Neuronal stem cell (in vitro differentiated cells): ENCODE data around the gene ARL2BP.

Source experiments
- DNase-seq: peaks from one replicate; pipeline ENCODE4 v3.0.0-alpha.2; 2013; ENCODE audit warnings: low spot score
- H2AFZ ChIP-seq: one replicate; pipeline ENCODE4 v1.6.1; 2013; ENCODE audit warnings: mild to moderate bottlenecking, low read length, inconsistent platforms
- H2AK5ac ChIP-seq: 2 replicates; pipeline ENCODE4 v1.6.1; 2013; ENCODE audit warnings: low read depth, mild to moderate bottlenecking, inconsistent platforms, low read length, moderate library complexity, mixed read lengths
- H2BK120ac ChIP-seq: 2 replicates; pipeline ENCODE4 v1.6.1; 2013; ENCODE audit warnings: low read depth, mild to moderate bottlenecking, inconsistent platforms, low read length, moderate library complexity, mixed read lengths
- H2BK12ac ChIP-seq: one replicate; pipeline ENCODE4 v1.6.1; 2013; ENCODE audit warnings: low read length, inconsistent platforms
- H2BK15ac ChIP-seq: 2 replicates; pipeline ENCODE4 v1.6.1; 2013; ENCODE audit warnings: mild to moderate bottlenecking, low read length, inconsistent platforms, mixed read lengths
- H2BK5ac ChIP-seq: one replicate; pipeline ENCODE4 v1.6.1; 2013; ENCODE audit warnings: inconsistent platforms, mild to moderate bottlenecking, low read length, moderate library complexity
- H3K14ac ChIP-seq: one replicate; pipeline ENCODE4 v1.6.1; 2013; ENCODE audit warnings: low read length, inconsistent platforms
- H3K18ac ChIP-seq: 2 replicates; pipeline ENCODE4 v1.6.1; 2013; ENCODE audit warnings: low read length, inconsistent platforms
- H3K23ac ChIP-seq: 2 replicates; pipeline ENCODE4 v1.6.1; 2013; ENCODE audit warnings: low read depth, mild to moderate bottlenecking, mixed read lengths, low read length, inconsistent platforms; ENCODE audit not compliant: poor library complexity
- H3K27ac ChIP-seq: replicated peaks from 3 replicates; pipeline ENCODE4 v1.5.1; 2013; ENCODE audit warnings: low read length, inconsistent platforms
- H3K27me3 ChIP-seq, 3 experiments: 2 replicates each; pipeline ENCODE4 v1.6.1; 2013; ENCODE audit warnings: low read length in 3 of 3, mild to moderate bottlenecking in 2 of 3, inconsistent platforms in 1 of 3, low read depth in 1 of 3, mixed read lengths in 1 of 3, moderate library complexity in 1 of 3; ENCODE audit not compliant: control insufficient read depth in 3 of 3, insufficient read depth in 3 of 3
- H3K36me3 ChIP-seq, 2 donors: replicated peaks in 1 of 2; 2 replicates each; pipeline ENCODE4 v1.6.1; 2013; ENCODE audit warnings: low read length in 2 of 2; ENCODE audit not compliant: control insufficient read depth in 2 of 2, insufficient read depth in 2 of 2
- H3K4ac ChIP-seq: 2 replicates; pipeline ENCODE4 v1.6.1; 2013; ENCODE audit warnings: inconsistent platforms, mild to moderate bottlenecking, low read length, moderate library complexity
- H3K4me1 ChIP-seq, 2 donors: 1 replicate in 1 of 2; 2 replicates in 1 of 2; pipeline ENCODE4 v1.6.1; 2013; ENCODE audit warnings: low read length in 2 of 2, low read depth in 1 of 2; ENCODE audit not compliant: control insufficient read depth in 2 of 2, insufficient read depth in 1 of 2
- H3K4me2 ChIP-seq: one replicate; pipeline ENCODE4 v1.6.1; 2013; ENCODE audit warnings: mild to moderate bottlenecking, low read length, inconsistent platforms; ENCODE audit not compliant: insufficient read depth, poor library complexity, severe bottlenecking
- H3K4me3 ChIP-seq, 2 donors: 2 replicates each; pipeline ENCODE4 v1.5.1; 2013; ENCODE audit warnings: low read length in 2 of 2, mild to moderate bottlenecking in 2 of 2, inconsistent platforms in 1 of 2, moderate library complexity in 1 of 2
- H3K79me1 ChIP-seq: one replicate; pipeline ENCODE4 v1.6.1; 2013; ENCODE audit warnings: low read depth, mild to moderate bottlenecking, inconsistent platforms, low read length, moderate library complexity
- H3K9ac ChIP-seq: one replicate; pipeline ENCODE4 v1.6.1; 2013; ENCODE audit warnings: mild to moderate bottlenecking, low read depth, low read length, inconsistent platforms; ENCODE audit not compliant: poor library complexity
- H3K9me3 ChIP-seq, 2 donors: replicated peaks in 1 of 2; 2 replicates each; pipeline versions ENCODE3 to v1.6.1; 2013; ENCODE audit warnings: low read length in 2 of 2, mild to moderate bottlenecking in 2 of 2, inconsistent platforms in 1 of 2, low read depth in 1 of 2, mixed read lengths in 1 of 2, moderate library complexity in 1 of 2; ENCODE audit not compliant: control insufficient read depth in 2 of 2, insufficient read depth in 1 of 2
- H4K8ac ChIP-seq: one replicate; pipeline ENCODE4 v1.6.1; 2013; ENCODE audit warnings: low read depth, mild to moderate bottlenecking, inconsistent platforms, low read length, moderate library complexity
- H4K91ac ChIP-seq: one replicate; pipeline ENCODE4 v1.6.1; 2013; ENCODE audit warnings: low read length, low read depth, mild to moderate bottlenecking, inconsistent platforms; ENCODE audit not compliant: poor library complexity
- WGBS, 2 donors: extraction: QIAGEN DNeasy Blood & Tissue Kit; methylation state at CpG; one replicate each; pipeline ENCODE4 v1.1.7; 2013; ENCODE audit warnings: missing lambda C conversion rate in 2 of 2, mixed read lengths in 1 of 2; ENCODE audit not compliant: insufficient read length in 2 of 2, insufficient replicate concordance in 1 of 2; ENCODE audit errors: extremely low coverage in 2 of 2; 5-methylcytosine and 5-hydroxymethylcytosine counted together

The ARL2BP gene

DNA sequence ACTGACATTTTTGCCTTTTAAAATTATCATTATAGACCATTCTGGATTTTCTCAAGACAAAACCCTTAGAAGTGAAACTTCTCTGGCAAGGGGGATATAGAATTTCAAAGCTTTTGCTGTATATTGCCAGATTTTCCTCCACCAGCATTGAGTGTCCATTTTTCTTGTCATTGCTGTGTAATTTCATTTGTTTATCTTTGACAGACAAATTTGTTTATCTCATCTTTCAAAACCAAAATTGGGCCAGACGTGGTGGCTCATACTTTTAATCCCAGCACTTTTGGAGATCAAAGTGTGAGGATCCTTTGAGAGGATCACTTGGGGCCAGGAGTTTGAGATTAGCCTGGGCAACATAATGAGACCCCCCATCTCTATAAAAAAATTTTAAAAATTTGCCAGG, 16.0 kb upstream of the ARL2BP start:
- H2AFZ ChIP-seq: no peak overlapping the region
- H3K36me3 ChIP-seq: peaks cover 22 to 98% of the 10 kb centered on the region in 2 donors

GRCh38 chr16:57231821-57232350, 13.2 kb upstream of the ARL2BP start:
- H3K14ac ChIP-seq: no peak overlapping the region
- no peak overlapping the region for H2AFZ ChIP-seq
- no peak overlapping the region for H2BK5ac ChIP-seq
- H4K91ac ChIP-seq: no peak overlapping the region
- H3K27ac ChIP-seq: no peak overlapping the region
- no peak overlapping the region for H3K18ac ChIP-seq
- no peak overlapping the region for H2BK120ac ChIP-seq
- H4K8ac ChIP-seq: no peak overlapping the region
- no peaks in the 10 kb centered on the region for H3K79me1 ChIP-seq
- no peak overlapping the region for H2BK12ac ChIP-seq
- no peaks in the 10 kb centered on the region for H3K4me1 ChIP-seq
- no peak overlapping the region for H3K9ac ChIP-seq
- no peak overlapping the region for H2AK5ac ChIP-seq
- H3K4ac ChIP-seq: no peak overlapping the region
- peaks cover 0 to 10% of the 10 kb centered on the region in 2 donors for H3K9me3 ChIP-seq
- H2BK15ac ChIP-seq: no peak overlapping the region
- no peak overlapping the region for H3K4me3 ChIP-seq
- no peak for DNase-seq
- no peaks in the 10 kb centered on the region for H3K27me3 ChIP-seq
- H3K23ac ChIP-seq: no peak overlapping the region
- H3K4me2 ChIP-seq: no peak overlapping the region
- H3K36me3 ChIP-seq: peaks cover 25 to 99% of the 10 kb centered on the region in 2 donors
- WGBS, 2 donors: no CpG with 5 or more reads among the region's 3 CpGs

More for the DNA sequence above, 16.0 kb upstream of the ARL2BP start:
- H2BK12ac ChIP-seq: no peak overlapping the region
- H3K4me2 ChIP-seq: no peak overlapping the region
- no peak overlapping the region for H4K91ac ChIP-seq
- H3K23ac ChIP-seq: no peak overlapping the region
- H3K18ac ChIP-seq: no peak overlapping the region
- H3K79me1 ChIP-seq: no peaks in the 10 kb centered on the region
- H3K27ac ChIP-seq: no peak overlapping the region
- no peak for DNase-seq
- no peaks in the 10 kb centered on the region for H3K27me3 ChIP-seq
- no peaks in the 10 kb centered on the region for H3K9me3 ChIP-seq
- no peak overlapping the region for H3K4ac ChIP-seq
- H2AK5ac ChIP-seq: no peak overlapping the region
- no peak overlapping the region for H2BK15ac ChIP-seq
- H3K14ac ChIP-seq: no peak overlapping the region
- no peak overlapping the region for H2BK5ac ChIP-seq
- H3K4me1 ChIP-seq: no peaks in the 10 kb centered on the region
- no peak overlapping the region for H2BK120ac ChIP-seq
- H3K9ac ChIP-seq: no peak overlapping the region
- no peak overlapping the region for H3K4me3 ChIP-seq
- H4K8ac ChIP-seq: no peak overlapping the region
- WGBS, 2 donors: no CpG with 5 or more reads among the region's 1 CpG

- no peak for DNase-seq
- Histone ChIP-seq H3K4ac (no peak overlapping the region), H2BK12ac (no peak overlapping the region), H3K23ac (no peak overlapping the region), H2AFZ (no peak overlapping the region), H3K14ac (no peak overlapping the region), H3K9ac (no peak overlapping the region), H3K4me3 (no peak overlapping the region), H2AK5ac (no peak overlapping the region), H3K27ac (no peak overlapping the region), H2BK15ac (no peak overlapping the region), H3K36me3 (peaks cover 20 to 99% of the 10 kb centered on the region in 2 donors), H3K4me1 (no peaks in the 10 kb centered on the region), H2BK5ac (no peak overlapping the region), H3K18ac (no peak overlapping the region), H3K9me3 (peaks cover 0 to 10% of the 10 kb centered on the region in 2 donors), H4K91ac (no peak overlapping the region), H2BK120ac (no peak overlapping the region), H3K4me2 (no peak overlapping the region), H4K8ac (no peak overlapping the region), H3K27me3 (no peaks in the 10 kb centered on the region), H3K79me1 (no peaks in the 10 kb centered on the region)
- WGBS, 2 donors: no CpG with 5 or more reads among the region's 9 CpGs
Observed at GRCh38 chr16:57233944-57234706, 10.9 kb upstream of the ARL2BP start.

GRCh38 chr16:57234707-57235092, 10.4 kb upstream of the ARL2BP start:
- no peak overlapping the region for H2BK5ac ChIP-seq
- H4K8ac ChIP-seq: no peak overlapping the region
- peaks cover 22 to 99% of the 10 kb centered on the region in 2 donors for H3K36me3 ChIP-seq
- H3K4me1 ChIP-seq: no peaks in the 10 kb centered on the region
- H2AFZ ChIP-seq: no peak overlapping the region
- no peak overlapping the region for H3K27ac ChIP-seq
- H3K79me1 ChIP-seq: no peaks in the 10 kb centered on the region
- H3K4ac ChIP-seq: no peak overlapping the region
- no peak overlapping the region for H2AK5ac ChIP-seq
- no peak overlapping the region for H2BK15ac ChIP-seq
- H2BK120ac ChIP-seq: no peak overlapping the region
- no peak overlapping the region for H3K18ac ChIP-seq
- H3K23ac ChIP-seq: no peak overlapping the region
- no peak overlapping the region for H3K9ac ChIP-seq
- no peak for DNase-seq
- H3K4me2 ChIP-seq: no peak overlapping the region
- H4K91ac ChIP-seq: no peak overlapping the region
- no peak overlapping the region for H3K4me3 ChIP-seq
- H3K27me3 ChIP-seq: no peaks in the 10 kb centered on the region
- no peak overlapping the region for H3K14ac ChIP-seq
- H3K9me3 ChIP-seq: peaks cover 0 to 10% of the 10 kb centered on the region in 2 donors
- H2BK12ac ChIP-seq: no peak overlapping the region
